ENCODE measurements around the gene DGKD. TPM values are rescaled to one million over a fixed set of nuclear protein-coding genes. Genes with fewer than 3 reads are reported as not detected.

DGKD gene
- total RNA-seq, 6 experiments from 2014 or later = 6.5 to 16.6 (median 14.2) TPM

DNA sequence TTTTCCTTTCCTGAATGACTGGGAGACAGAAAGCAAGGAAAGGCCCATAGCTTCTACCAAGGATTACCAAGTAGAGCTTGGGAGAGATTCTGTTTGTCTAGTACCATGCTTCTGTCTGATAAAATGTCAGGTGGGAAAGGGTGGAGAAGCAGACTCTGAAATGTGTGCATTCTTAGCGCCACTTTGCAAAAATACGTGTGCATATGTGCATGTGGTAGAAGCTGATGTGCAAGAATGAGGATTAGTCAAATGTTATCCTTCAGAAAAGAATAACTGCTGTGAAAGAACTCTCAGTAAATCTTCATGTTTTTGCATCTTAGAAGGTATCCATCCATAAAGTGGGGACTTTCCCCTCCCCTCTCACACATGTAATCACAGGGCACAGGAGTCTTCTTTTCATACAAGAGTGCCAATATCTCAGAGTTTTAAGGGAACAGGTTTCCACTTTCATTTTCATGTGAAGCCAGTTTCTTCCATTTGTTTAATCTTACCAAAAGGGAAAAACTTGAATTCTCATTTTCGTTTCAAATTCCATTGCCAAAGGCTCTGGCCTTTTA lies 15.4 kb upstream of the DGKD start:
- Histone ChIP-seq H3K4me3 (no peak overlapping the region), H3K36me3 (no peaks in the 10 kb centered on the region), H3K27ac (no peak overlapping the region), H3K9me3 (no peaks in the 10 kb centered on the region), H3K4me1 (no peaks in the 10 kb centered on the region), H3K27me3 (no peaks in the 10 kb centered on the region)
- WGBS (ENCODE audit: insufficient coverage, low coverage, low lambda C conversion rate, missing lambda C conversion rate) = 93% methylated on average over 3 of the region's 3 CpGs
- intact Hi-C loops (cut with DNase I) = no loop called here
- TF ChIP-seq, protein P1, sequence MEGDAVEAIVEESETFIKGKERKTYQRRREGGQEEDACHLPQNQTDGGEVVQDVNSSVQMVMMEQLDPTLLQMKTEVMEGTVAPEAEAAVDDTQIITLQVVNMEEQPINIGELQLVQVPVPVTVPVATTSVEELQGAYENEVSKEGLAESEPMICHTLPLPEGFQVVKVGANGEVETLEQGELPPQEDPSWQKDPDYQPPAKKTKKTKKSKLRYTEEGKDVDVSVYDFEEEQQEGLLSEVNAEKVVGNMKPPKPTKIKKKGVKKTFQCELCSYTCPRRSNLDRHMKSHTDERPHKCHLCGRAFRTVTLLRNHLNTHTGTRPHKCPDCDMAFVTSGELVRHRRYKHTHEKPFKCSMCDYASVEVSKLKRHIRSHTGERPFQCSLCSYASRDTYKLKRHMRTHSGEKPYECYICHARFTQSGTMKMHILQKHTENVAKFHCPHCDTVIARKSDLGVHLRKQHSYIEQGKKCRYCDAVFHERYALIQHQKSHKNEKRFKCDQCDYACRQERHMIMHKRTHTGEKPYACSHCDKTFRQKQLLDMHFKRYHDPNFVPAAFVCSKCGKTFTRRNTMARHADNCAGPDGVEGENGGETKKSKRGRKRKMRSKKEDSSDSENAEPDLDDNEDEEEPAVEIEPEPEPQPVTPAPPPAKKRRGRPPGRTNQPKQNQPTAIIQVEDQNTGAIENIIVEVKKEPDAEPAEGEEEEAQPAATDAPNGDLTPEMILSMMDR (IDR thresholded peaks at IDR 0.05) = no peak
- TF ChIP-seq POLR2A (IDR thresholded peaks at IDR 0.05) = no peak
- DNase-seq (no peak), ATAC-seq (no peak)

DNA sequence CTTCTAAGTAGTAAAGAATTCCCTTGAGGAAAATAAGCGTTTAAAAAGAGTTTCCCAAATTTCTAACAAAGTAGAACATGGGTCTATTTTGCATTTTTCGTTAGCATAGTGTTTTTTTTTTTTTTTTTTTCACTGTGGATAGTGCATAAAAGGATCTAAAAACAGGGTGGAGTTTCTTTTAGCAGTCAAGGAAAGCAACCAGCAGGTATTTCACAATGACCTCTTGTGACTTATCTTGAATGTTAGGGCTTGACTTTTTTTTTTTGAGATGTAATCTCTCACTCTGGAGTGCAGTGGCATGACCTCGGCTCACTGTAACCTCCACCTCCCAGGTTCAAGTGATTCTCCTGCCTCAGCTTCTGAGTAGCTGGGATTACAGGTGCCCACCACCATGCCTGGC lies 14.9 kb upstream of the DGKD start:
- TF ChIP-seq, protein P1 (IDR thresholded peaks at IDR 0.05) = no peak
- no peak for TF ChIP-seq POLR2A (IDR thresholded peaks at IDR 0.05)
- no peaks in the 10 kb centered on the region for H3K4me1 ChIP-seq
- 39% methylated on average over 3 of the region's 3 CpGs for WGBS (ENCODE audit: insufficient coverage, low coverage, low lambda C conversion rate, missing lambda C conversion rate)
- H3K4me3 ChIP-seq = no peak overlapping the region
- DNase-seq = no peak
- H3K36me3 ChIP-seq = no peaks in the 10 kb centered on the region
- no peaks in the 10 kb centered on the region for H3K9me3 ChIP-seq
- H3K27ac ChIP-seq = no peak overlapping the region
- no peak for ATAC-seq
- no peaks in the 10 kb centered on the region for H3K27me3 ChIP-seq
- intact Hi-C loops (cut with DNase I) = no loop called here

DNA sequence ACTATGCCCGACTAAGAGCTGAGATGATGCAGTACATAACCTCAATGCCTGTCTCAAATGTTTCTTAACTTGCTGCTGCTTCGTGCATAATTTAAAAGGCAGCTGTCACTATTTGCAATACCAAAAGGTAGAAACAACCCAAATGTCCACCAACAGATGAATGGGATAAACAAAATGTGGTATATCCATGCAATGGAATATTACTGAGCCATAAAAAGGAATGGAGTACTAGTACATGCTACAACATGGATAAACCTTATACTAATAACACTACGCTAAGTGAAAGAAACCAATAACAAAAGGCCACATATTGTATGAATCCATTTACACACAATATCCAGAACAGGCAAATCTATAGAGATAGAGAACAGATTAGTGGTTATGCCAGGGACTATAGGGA lies 13.0 kb upstream of the DGKD start:
- 94% methylated on average over 3 of the region's 3 CpGs for WGBS (ENCODE audit: insufficient coverage, low coverage, low lambda C conversion rate, missing lambda C conversion rate)
- H3K9me3 ChIP-seq = no peaks in the 10 kb centered on the region
- no peak overlapping the region for H3K27ac ChIP-seq
- no peak overlapping the region for H3K4me3 ChIP-seq
- H3K4me1 ChIP-seq = no peaks in the 10 kb centered on the region
- ATAC-seq (no peak), DNase-seq (no peak)
- H3K36me3 ChIP-seq = no peaks in the 10 kb centered on the region
- TF ChIP-seq, protein P1 (IDR thresholded peaks at IDR 0.05) = no peak
- TF ChIP-seq POLR2A (IDR thresholded peaks at IDR 0.05) = no peak
- H3K27me3 ChIP-seq = no peaks in the 10 kb centered on the region
- intact Hi-C loops (cut with DNase I) = no loop called here

DNA sequence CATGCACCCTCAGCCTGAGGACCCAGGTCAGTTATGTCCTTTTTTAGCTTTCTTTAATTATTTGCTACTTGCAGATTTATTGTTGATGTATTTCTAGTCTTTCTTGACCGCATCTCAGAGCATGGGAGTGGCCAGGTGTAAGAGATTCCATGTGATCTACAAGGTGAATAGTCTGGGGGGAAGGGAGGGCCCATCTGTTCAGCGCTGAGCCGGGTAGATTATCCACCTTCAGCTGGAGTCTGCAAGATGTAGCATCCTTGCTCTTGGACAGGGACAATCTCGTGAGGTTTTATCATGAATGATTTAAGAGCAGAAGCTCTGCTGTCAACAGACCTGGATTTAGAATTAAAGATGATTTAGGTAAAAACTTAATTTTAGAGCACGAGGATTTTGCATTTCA lies 12.0 kb upstream of the DGKD start:
- no peaks in the 10 kb centered on the region for H3K36me3 ChIP-seq
- TF ChIP-seq POLR2A (IDR thresholded peaks at IDR 0.05) = no peak
- TF ChIP-seq, protein P1 (IDR thresholded peaks at IDR 0.05) = no peak
- H3K9me3 ChIP-seq = no peaks in the 10 kb centered on the region
- no peak overlapping the region for H3K4me3 ChIP-seq
- H3K27ac ChIP-seq = no peak overlapping the region
- intact Hi-C loops (cut with DNase I) = no loop called here
- H3K4me1 ChIP-seq = peaks cover 0 to 6% (median 0%) of the 10 kb centered on the region in 4 donors
- DNase-seq = no peak
- no peak for ATAC-seq
- H3K27me3 ChIP-seq = no peaks in the 10 kb centered on the region
- WGBS (ENCODE audit: insufficient coverage, low coverage, low lambda C conversion rate, missing lambda C conversion rate) = 84% methylated on average over 5 of the region's 5 CpGs
